PC-3 (cell line): ENCODE results near the gene RGS5.

ENCODE experiments used
- EZH2 ChIP-seq: fragments of 300-600 bp; sonication (generic); IDR thresholded peaks from one replicate; pipeline ENCODE4 v1.6.1; 2017; ENCODE audit warnings: antibody characterized with exemption, mild to moderate bottlenecking, low read length; ENCODE audit not compliant: unreplicated experiment
- TF ChIP-seq, protein P1 (sequence below): fragments of 300-600 bp; sonication (generic); conservative IDR thresholded peaks from 2 replicates; pipeline ENCODE4 v1.5.1; 2017; ENCODE audit warnings: antibody characterized with exemption, low read depth, mild to moderate bottlenecking, low read length

DNA sequence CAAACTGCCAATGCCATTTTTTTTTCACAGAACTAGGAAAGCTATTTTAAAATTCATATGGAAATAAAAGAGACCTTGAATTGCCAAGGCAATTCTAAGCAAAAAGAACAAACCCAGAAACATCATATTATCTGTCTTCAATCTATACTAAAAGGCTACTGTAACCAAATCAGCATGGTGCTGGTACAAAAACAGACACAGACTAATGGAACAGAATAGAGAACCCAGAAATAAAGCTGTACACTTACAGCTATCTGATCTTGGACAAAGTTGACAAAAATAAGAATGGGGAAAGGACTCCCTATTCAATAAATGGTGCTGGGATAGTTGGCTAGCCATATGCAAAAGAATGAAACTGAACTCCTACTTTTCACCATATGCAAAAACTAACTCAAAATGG, 83.0 kb downstream of the RGS5 start:
- TF ChIP-seq, protein P1, sequence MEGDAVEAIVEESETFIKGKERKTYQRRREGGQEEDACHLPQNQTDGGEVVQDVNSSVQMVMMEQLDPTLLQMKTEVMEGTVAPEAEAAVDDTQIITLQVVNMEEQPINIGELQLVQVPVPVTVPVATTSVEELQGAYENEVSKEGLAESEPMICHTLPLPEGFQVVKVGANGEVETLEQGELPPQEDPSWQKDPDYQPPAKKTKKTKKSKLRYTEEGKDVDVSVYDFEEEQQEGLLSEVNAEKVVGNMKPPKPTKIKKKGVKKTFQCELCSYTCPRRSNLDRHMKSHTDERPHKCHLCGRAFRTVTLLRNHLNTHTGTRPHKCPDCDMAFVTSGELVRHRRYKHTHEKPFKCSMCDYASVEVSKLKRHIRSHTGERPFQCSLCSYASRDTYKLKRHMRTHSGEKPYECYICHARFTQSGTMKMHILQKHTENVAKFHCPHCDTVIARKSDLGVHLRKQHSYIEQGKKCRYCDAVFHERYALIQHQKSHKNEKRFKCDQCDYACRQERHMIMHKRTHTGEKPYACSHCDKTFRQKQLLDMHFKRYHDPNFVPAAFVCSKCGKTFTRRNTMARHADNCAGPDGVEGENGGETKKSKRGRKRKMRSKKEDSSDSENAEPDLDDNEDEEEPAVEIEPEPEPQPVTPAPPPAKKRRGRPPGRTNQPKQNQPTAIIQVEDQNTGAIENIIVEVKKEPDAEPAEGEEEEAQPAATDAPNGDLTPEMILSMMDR: no peak
- no peak for TF ChIP-seq EZH2
